Uterus (tissue), 2 donors: ENCODE results near the gene KRTAP9-3.
"Not testable (repeated sequence)": the region's sequence is repeated elsewhere in the genome, so short reads cannot be mapped to it uniquely, and the experiment has no call there.

Experiments
- CTCF ChIP-seq, 4 experiments: fragments of 200-600 bp in 2 of 4; fragments of 450-650 bp in 2 of 4; sonication (generic) in 2 of 4; IDR thresholded peaks; one replicate each; pipeline ENCODE4 v1.5.1; 2016 to 2019; ENCODE audit warnings: antibody characterized with exemption in 4 of 4, mild to moderate bottlenecking in 2 of 4, moderate library complexity in 1 of 4
- POLR2A ChIP-seq, 2 donors: fragments of 450-650 bp; IDR thresholded peaks; one replicate each; pipeline ENCODE4 v1.6.1; 2016; ENCODE audit warnings: antibody characterized with exemption in 2 of 2, mild to moderate bottlenecking in 1 of 2, moderate library complexity in 1 of 2

DNA sequence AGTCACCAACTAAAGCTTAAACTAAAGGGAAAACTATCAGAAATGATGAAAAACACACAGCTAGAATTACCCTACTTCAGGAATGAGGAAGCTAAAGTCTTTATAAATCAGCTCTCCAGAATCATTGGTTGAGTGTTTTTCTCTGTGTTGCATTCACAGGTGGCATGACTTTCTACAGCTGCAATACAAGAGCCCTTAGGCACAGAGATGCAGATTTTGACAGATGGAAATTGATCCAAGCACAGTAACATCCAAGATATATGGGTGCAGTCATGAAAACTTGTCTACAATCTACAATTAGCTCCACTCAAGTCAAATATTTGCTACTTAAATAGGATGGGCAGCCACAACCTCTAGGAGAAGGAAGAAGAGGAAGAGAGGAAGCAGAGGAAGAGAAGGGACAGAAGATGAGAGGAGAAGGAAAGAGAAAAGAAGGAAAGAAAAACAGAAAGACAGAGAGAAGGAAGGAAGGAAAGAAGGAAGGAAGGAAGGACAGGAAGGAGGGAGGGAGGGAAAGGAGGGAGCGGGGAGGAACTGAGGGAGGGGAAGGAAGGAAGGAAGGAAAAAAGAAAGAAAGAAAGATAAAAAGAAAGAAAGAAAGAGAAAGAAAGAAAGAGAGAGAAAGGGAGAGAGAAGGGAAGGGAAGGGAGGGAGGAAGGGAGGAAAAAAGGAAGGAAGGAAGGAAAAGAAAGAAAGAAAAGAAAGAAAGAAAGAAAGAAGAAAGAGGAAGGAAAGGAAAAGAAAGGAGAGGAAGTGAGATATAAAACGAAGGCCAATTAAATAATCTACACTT lies 14.9 kb downstream of the KRTAP9-3 start:
- TF ChIP-seq POLR2A, CTCF (IDR thresholded peaks at IDR 0.05): not testable (repeated sequence)
